NCI-H345 (cell line): ENCODE results near the gene PSTPIP1.

Experiments
- DNase-seq: peaks from one replicate; lab custom pipeline; 2025; lab: John Stamatoyannopoulos, UW

The PSTPIP1 gene

DNA sequence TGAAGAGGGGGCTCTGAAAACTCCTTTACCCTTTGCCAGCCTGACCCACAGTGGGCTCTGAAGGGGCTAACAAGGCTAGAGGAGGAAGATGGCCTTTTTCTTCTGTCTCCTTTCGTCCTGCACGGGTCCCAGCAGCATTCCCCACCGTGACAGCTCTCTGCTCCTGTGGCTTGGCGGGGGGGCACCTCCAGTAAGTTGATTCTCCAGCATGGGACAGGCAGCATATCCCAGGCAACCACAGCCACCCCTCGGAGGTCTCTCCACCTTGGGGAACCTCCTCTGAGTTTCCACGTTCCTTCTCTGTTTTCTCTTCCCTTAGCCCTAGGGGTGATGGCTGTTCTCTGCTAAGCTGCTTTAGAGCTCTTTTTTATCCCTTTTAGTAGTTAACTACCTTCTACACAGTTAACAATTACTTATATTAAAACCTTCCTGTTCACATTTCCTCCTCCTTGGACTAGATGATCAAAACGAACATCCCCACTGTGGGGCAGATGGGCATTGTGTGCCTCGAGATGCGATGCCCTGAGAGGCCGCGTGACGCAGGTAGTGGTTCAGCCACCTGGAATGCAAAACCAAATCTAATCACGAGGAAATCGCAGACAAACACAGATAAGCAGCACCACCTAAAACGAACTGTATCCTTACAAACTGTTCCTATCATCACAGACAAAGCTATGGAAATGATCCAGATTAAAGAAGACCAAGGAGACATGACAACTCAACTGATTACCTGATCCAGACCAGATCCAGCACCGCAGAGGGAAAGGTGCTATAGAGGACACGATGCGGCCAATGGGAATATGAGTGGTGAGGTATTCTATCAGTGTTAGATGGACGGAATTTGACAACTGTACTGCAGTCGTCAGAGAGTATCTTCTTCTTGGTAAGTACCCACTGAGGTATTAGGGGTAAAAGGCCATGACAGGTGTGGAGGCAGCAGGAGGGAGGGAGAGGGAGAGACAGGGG lies 48.3 kb downstream of the PSTPIP1 start:
- no peak for DNase-seq

- no peak for DNase-seq
Observed at GRCh38 chr15:77044228-77045042, 49.5 kb downstream of the PSTPIP1 start.

- no peak for DNase-seq
Observed at GRCh38 chr15:77045985-77046384, 51.1 kb downstream of the PSTPIP1 start.

DNA sequence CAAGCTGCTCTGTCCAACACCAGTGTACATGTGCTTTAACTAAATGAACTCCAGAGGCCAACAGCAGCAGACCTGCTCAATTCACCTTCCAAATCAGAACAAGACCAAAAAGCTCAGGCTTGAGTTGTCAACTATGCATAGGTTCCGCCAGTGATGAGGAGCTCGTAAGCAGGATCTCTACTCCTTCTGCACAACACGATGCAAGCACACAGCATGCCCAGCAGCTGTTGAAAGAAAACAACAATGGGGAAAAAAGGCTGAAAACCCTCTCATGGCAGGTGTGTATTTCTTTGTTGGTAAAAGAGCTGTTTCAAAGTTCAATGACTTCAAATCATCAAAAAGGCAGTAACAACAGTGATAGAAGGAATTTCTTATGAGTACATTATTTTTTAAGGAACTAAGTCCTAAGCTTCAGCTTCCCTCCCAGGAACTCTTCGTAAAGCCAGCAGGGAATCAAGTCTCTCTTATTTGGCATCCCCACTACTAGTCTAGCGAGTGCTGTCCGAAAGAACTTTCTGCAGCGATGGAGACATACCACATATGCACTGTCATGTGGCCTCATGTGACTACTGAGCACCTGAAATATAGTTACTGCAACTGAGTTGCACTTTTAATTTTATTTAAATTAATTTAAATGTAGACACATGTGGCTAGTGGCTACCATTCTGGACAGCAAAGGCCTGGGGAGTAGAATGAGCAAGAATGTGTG lies 51.9 kb downstream of the PSTPIP1 start:
- no peak for DNase-seq

- DNase-seq, result no peak
Observed at GRCh38 chr15:77048135-77048876, 53.4 kb downstream of the PSTPIP1 start.

DNA sequence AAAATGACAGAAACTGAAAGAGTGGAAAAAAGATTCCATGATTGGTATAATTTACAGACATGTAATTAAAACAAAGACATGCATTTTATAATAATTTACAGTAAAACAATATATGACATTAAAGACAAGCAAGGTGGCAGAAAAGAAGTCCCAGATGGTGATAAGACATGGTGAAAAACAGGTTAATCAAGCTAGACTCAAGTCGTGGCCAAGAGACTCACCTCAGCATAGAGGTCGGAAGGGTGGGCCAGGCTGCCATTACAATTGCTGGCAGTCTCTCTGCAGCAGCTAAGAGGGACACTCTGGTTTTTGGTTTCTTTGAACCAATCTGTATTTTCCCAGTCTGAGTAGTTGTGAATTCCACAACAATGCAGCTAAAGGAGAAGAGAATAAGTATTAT lies 57.6 kb downstream of the PSTPIP1 start:
- no peak for DNase-seq

DNA sequence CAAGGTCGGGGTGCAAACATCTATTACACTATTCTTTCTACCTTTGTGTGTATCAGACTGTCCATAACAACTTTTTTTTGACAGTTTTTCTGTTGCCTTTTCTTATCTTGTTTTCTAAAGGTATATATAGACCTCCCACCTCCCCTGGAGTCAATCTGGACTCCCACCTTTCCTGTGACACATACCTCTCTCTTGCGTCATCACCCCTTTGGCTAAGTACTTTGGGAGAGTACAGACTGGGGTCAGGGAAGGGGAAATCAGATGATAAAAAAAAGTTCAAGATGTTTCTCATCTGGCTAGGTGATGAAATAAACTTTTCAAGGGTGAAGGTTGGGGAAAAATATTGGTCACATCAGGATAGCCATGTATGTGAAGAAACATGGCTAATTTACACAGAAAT lies 58.8 kb downstream of the PSTPIP1 start:
- no peak for DNase-seq

DNA sequence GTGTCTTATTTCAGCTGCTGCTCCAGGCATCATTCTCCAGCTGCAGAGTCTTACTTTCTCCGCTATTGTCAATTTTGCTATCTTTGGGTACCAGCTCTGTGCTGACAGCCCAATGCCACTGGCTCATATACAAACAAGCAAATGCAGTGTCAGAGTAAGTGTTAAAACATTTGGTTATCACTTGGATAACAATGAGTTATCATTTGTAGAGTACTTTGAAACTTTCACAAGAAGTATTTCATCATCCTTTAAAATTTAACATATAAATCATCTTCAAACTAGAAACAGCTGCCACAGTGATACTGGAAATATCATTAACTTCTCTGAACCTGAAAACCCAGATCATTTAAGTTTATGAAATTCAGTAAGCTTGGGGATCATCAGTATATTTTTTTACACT lies 62.1 kb downstream of the PSTPIP1 start:
- DNase-seq, result no peak

DNA sequence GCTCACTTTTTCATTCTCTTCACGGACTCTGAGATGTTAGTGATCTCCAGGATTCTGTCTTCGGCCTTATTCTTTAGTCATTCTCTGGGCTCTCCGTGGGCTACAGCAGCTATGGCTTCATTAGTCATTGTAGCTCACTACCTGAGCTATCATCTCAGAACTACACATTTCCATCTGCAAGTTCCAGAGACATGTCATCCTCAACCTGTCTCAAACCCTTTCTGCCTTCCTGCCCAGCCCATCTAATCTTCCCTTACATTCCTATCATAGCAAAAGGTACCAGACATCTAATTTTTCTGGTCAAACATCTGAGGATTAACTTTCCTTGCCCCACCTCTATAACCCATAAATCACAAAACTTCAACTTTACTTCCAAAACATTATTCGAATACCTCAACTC lies 62.8 kb downstream of the PSTPIP1 start:
- DNase-seq, result no peak

GRCh38 chr15:77058468-77058867 lies 63.5 kb downstream of the PSTPIP1 start:
- no peak for DNase-seq

- DNase-seq, result no peak
Observed at GRCh38 chr15:77059786-77060361, 64.9 kb downstream of the PSTPIP1 start.

- no peak for DNase-seq
Observed at GRCh38 chr15:77060546-77060945, 65.6 kb downstream of the PSTPIP1 start.

DNA sequence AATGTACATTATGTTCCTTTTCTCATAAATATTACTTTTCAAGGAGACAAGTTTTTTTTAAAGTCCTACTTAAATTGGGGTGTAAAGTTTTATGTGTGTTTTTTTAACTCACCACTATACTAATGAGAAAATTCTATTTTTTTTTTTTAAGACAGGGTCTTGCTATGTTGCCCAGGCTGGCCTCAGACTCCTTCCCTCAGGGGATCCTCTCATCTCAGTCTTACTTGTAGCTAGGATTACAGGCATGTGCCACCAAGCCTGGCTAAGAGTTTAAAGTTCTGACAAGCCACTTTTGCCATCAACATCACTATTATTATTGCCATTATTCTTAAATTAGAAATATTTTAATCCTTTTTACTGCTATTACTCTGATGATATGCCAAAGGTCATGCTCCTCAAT lies 68.3 kb downstream of the PSTPIP1 start:
- DNase-seq, result no peak

- DNase-seq, result no peak
Observed at GRCh38 chr15:77064063-77064462, 69.1 kb downstream of the PSTPIP1 start.

GRCh38 chr15:77064539-77065308 lies 69.8 kb downstream of the PSTPIP1 start:
- no peak for DNase-seq

DNA sequence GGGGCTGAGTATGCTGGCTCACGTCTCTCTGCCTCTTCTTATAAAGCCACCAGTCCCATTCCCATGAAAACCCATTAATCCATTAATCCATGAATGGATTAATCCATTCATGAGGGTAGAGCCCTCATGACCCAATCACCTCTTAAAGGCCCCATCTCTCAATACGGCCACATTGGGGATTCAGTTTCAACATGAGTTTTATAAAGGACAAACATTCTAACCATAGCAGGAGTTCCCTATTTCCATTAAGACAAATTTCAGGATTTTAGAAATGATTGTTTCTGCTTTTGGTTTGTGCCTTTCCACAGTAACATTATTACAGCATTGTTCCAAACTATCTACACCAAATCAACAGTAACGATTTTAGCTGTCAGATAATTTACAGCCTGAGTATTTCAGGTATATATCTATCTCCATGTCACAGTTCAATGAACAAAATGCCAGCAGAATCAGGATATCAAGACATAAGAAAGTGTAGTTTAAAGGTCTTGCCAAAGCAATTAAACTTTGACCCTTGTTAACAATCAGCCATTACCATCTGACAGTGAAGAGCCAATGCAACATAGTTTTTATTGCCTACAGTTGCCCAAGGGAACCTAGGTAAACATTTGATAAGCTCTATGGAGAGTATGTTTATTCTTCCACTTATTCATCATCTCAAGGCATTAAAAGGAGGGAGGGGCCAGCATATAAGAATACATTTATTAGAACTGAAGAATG lies 72.2 kb downstream of the PSTPIP1 start:
- DNase-seq, result no peak

GRCh38 chr15:77067691-77068367 lies 72.9 kb downstream of the PSTPIP1 start:
- DNase-seq, result no peak

DNA sequence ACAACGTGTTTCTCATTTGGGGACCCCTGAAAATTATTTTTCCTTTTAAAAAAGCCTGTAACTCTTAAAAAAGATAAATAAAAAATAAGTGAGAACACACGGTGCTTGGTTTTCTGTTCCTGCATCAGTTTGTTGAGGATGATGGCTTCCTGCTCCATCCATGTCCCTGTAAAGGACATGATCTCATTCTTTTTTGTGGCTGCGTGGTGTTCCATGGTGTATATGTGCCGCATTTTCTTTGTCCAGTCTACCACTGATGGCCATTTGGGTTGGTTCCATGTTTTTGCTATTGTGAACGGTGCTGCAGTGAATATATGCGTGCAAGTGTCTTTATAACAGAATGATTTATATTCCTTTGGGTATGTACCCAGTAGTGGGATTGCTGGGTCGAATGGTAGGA lies 73.7 kb downstream of the PSTPIP1 start:
- DNase-seq, result no peak

- DNase-seq, result no peak
Observed at GRCh38 chr15:77069521-77070121, 74.7 kb downstream of the PSTPIP1 start.
